ENCODE measurements around the gene ZNF831. TPM values are rescaled to one million over a fixed set of nuclear protein-coding genes. Genes with fewer than 3 reads are reported as not detected.

Gene ZNF831
- total RNA-seq, 1 experiment from 2014 or later, result not detected

GRCh38 chr20:59136027-59136426, 27.6 kb upstream of the ZNF831 start:
- no peak for DNase-seq (ENCODE audit: low read depth, low spot score)
- in situ Hi-C loops (cut with HindIII; ENCODE audit: low pct_unique_long_range_greater_than_20kb, low sequenced_read_pairs), result no loop called here

- in situ Hi-C loops (cut with HindIII; ENCODE audit: low pct_unique_long_range_greater_than_20kb, low sequenced_read_pairs), result no loop called here
- DNase-seq (ENCODE audit: low read depth, low spot score), result no peak
Observed at GRCh38 chr20:59137532-59137931, 26.1 kb upstream of the ZNF831 start.

GRCh38 chr20:59138114-59138748, 25.4 kb upstream of the ZNF831 start:
- in situ Hi-C loops (cut with HindIII; ENCODE audit: low pct_unique_long_range_greater_than_20kb, low sequenced_read_pairs), result no loop called here
- no peak for DNase-seq (ENCODE audit: low read depth, low spot score)

- in situ Hi-C loops (cut with HindIII; ENCODE audit: low pct_unique_long_range_greater_than_20kb, low sequenced_read_pairs), result no loop called here
- no peak for DNase-seq (ENCODE audit: low read depth, low spot score)
Observed at GRCh38 chr20:59139998-59140397, 23.6 kb upstream of the ZNF831 start.

GRCh38 chr20:59141818-59142581, 21.6 kb upstream of the ZNF831 start:
- in situ Hi-C loops (cut with HindIII; ENCODE audit: low pct_unique_long_range_greater_than_20kb, low sequenced_read_pairs), result no loop called here
- peak; percentile 13 for DNase-seq (ENCODE audit: low read depth, low spot score)

- DNase-seq (ENCODE audit: low read depth, low spot score), result no peak
- in situ Hi-C loops (cut with HindIII; ENCODE audit: low pct_unique_long_range_greater_than_20kb, low sequenced_read_pairs), result no loop called here
Observed at GRCh38 chr20:59143326-59143725, 20.3 kb upstream of the ZNF831 start.

- no peak for DNase-seq (ENCODE audit: low read depth, low spot score)
- in situ Hi-C loops (cut with HindIII; ENCODE audit: low pct_unique_long_range_greater_than_20kb, low sequenced_read_pairs), result no loop called here
Observed at GRCh38 chr20:59144179-59144830, 19.3 kb upstream of the ZNF831 start.

GRCh38 chr20:59144831-59145196, 18.8 kb upstream of the ZNF831 start:
- in situ Hi-C loops (cut with HindIII; ENCODE audit: low pct_unique_long_range_greater_than_20kb, low sequenced_read_pairs), result no loop called here
- DNase-seq (ENCODE audit: low read depth, low spot score), result no peak

- in situ Hi-C loops (cut with HindIII; ENCODE audit: low pct_unique_long_range_greater_than_20kb, low sequenced_read_pairs), result no loop called here
Observed at GRCh38 chr20:59145247-59145923, 18.2 kb upstream of the ZNF831 start.

GRCh38 chr20:59145924-59146779, 17.5 kb upstream of the ZNF831 start:
- no peak for DNase-seq (ENCODE audit: low read depth, low spot score)
- in situ Hi-C loops (cut with HindIII; ENCODE audit: low pct_unique_long_range_greater_than_20kb, low sequenced_read_pairs), result no loop called here

More at GRCh38 chr20:59145247-59145923, 18.2 kb upstream of the ZNF831 start:
- DNase-seq (ENCODE audit: low read depth, low spot score), result no peak

GRCh38 chr20:59146780-59147565, 16.6 kb upstream of the ZNF831 start:
- in situ Hi-C loops (cut with HindIII; ENCODE audit: low pct_unique_long_range_greater_than_20kb, low sequenced_read_pairs), result no loop called here
- DNase-seq (ENCODE audit: low read depth, low spot score), result no peak

- DNase-seq (ENCODE audit: low read depth, low spot score), result no peak
- in situ Hi-C loops (cut with HindIII; ENCODE audit: low pct_unique_long_range_greater_than_20kb, low sequenced_read_pairs), result no loop called here
Observed at GRCh38 chr20:59147586-59147985, 16.0 kb upstream of the ZNF831 start.

- no peak for DNase-seq (ENCODE audit: low read depth, low spot score)
- in situ Hi-C loops (cut with HindIII; ENCODE audit: low pct_unique_long_range_greater_than_20kb, low sequenced_read_pairs), result no loop called here
Observed at GRCh38 chr20:59148701-59149493, 14.7 kb upstream of the ZNF831 start.

GRCh38 chr20:59149678-59150504, 13.7 kb upstream of the ZNF831 start:
- in situ Hi-C loops (cut with HindIII; ENCODE audit: low pct_unique_long_range_greater_than_20kb, low sequenced_read_pairs), result no loop called here

GRCh38 chr20:59150821-59151251, 12.8 kb upstream of the ZNF831 start:
- in situ Hi-C loops (cut with HindIII; ENCODE audit: low pct_unique_long_range_greater_than_20kb, low sequenced_read_pairs), result no loop called here
- no peak for DNase-seq (ENCODE audit: low read depth, low spot score)

More at GRCh38 chr20:59149678-59150504, 13.7 kb upstream of the ZNF831 start:
- no peak for DNase-seq (ENCODE audit: low read depth, low spot score)

Data from SK-MEL-5 (cell line).